HG02571 (cell line): ENCODE measurements around the gene CLSTN2.

Source experiments
- ATAC-seq: cut with Tn5 transposase; IDR thresholded peaks from one replicate; pipeline ENCODE4 v1.9.1; 2021; ENCODE audit warnings: mild to moderate bottlenecking, moderate library complexity; ENCODE audit not compliant: unreplicated experiment

Gene CLSTN2

DNA sequence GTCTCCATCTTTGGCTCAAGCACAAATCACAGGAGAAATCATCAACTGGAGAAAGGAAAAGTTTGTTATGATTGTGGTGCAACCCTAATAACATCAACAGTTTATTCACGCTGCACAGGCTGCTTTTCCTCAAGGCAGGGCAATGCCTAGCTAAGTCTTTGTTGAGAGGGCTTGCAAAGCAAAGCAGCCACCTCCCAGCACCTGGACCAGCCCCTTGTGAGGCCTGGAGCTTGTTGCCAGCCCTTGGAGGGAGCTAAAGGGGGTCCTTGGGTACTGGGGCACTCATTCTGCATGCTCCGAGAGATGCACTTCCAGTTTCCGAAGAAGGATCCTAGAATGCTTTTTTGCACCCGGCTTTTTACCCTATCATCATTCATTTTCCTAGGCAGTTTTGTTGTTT, 288.2 kb downstream of the CLSTN2 start:
- ATAC-seq = no peak

DNA sequence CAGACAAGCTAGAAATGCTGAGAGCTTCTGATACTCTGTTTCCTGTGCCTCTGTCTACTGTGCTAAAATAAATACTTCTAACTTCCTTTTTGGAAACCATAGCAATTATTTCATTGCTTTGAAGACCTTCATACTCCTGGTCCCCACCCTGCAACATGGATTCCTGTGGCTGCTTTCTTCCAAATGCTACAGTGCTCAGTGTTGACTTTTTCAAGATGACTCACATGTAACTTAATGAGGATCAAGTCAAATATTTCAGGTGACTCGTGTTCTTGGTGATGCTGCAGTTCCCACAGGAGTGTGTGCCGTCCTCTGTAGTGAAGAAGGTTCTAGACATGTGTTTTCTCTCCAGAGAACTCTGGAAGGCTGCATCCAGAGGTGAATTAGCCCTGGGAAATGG, 288.6 kb downstream of the CLSTN2 start:
- ATAC-seq = no peak

DNA sequence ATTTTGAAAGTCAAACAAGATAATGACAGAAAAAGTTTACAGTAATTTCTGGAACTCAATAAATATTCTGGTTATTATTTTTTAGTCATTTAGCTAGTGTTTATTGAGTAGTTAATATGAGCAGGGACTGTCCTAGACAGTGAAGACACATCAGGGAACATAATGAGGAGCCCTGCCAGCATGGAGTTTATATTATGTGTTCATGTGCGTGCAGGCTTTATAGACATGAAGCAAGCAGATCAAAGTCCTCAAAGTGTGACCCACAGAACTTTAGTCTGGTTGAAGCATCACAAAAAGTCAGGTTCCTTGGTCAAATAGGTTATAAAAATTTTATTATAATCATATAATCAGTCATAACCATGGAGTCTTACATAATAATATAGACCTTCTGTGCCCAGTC, 289.3 kb downstream of the CLSTN2 start:
- no peak for ATAC-seq

DNA sequence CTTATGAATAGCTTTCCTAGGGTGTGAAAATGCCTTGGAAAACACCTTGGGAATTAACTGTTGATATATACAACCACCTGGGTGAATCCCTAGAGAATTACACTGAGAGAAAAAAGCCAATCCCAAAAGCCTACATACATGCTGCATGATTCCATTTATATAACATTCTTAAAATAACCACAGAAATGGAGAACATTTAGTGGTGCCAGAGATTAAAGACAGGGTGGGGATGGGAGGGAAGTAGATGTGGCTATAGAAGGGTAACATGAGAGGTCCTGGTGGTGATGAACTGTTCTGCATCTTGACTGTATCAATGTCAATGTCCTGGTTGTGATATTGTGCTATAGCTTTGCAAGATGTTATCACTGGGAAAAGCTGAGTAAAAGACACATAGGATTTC, 291.0 kb downstream of the CLSTN2 start:
- ATAC-seq = no peak

DNA sequence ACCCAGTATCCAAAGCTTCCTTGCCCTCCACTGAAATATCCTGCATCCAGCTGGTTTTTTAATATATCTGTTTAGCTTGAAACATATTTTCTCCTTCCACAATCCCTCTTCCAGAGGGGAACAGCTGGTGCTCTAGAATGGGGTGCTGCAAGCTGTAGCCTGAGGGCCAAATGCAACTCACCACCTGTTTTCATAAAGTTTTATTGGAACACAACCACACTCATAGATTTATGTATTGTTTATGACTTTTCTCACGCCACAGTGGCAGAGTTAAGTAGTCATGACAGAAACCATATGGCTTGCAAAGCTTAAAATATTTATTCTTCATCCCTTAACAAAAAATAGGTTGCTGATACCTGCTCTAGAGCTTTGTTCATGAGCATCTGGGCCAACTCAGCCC, 298.7 kb downstream of the CLSTN2 start:
- no peak for ATAC-seq

DNA sequence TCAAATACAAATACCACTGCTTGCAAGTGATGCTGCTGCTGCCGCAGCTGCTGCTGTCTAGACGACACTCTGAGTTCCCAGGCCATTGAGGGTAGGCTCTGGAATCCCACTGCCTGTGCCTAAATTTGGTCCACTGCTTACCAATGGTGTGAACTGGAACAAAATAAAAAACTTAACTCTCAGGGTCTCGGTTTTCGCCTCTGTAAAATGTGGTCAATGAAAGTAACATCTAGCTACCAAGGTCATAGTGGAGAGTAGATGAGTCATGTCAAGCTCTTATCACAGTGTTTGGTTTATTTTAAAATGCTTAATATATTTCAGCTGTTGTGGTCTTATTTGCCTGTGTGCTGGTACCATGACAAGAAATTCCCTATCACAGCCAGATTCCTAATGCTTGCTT, 299.3 kb downstream of the CLSTN2 start:
- no peak for ATAC-seq

DNA sequence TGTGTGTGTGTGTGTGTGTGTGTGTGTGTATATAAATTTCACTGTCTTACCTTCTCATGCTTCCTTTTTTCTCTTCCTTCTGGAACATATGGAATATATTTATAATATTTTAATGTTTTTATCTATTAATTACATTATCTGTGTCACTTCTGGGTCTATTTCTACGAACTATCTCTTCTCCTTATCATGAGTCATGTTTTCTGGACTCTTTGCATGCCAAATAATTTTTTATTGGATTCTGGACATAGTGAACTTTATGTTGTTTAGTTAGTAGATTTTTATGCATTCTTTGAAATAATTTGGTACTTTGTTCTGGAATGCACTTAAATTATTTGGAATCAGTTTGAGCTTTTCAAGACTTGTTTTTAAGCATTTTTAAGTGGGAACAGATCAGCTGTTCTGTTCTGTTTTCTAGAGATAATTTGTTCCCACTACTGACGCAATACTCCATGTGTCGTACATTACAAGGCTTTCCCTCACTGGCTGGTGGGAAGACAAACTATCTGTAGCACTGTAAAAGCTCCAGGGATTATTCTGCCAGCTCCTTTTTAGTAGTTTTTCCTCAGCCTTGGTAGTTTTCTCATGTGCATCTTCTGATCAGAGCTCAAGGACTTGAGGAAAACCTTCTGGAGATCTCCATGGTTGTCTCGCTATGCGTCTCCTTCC, 302.0 kb downstream of the CLSTN2 start:
- no peak for ATAC-seq

DNA sequence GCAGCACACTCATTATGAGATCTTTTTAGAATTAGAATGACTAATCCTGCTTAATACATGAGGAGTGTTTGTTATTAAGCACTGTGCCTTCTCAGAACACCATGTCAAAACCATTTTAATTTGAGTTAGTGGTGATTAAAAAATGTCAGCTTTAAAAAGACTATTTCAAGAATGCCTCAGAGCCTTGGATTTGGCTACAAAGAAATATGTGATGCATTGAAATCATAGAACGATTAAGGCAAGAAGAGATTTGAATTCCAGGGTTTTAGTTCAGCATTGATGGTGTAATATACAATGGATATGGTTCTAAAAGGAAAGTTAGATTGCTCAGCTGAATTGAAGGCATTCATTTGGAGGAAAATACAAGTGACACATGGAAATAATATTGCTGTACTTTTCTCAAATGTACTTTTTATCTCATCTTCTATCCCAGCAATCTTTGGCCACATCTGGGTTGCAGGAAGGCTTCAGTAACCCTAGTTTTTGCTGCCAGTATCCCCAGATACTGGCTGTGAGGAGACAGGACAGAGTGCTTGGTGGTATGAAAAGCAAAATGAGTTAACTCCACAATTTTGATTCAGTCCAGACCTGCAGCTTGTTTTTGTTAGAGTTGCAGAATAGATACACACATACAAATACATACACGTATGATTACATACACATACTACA, 303.8 kb downstream of the CLSTN2 start:
- ATAC-seq = no peak

DNA sequence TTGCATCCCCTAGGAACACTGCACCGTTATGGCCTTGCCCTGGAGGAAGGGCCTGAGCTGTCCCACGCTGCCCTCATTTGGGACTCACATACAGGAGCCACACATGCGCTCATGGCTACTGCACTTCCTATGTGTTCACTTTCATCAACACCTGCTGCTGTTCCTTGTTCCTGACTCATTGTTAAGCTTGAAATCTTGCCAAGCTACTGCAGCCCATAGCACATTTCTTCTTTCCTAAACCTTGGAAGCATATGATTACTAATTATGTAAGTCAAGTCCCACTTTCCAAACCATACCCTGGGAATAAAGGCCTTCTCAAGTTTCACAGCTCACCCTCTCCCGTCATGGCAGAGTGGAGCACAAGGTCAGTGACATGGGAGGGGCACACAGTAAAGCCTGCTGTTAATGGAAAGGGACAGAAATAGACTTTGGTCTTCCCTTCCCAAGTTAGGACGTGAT, 307.9 kb downstream of the CLSTN2 start:
- no peak for ATAC-seq

DNA sequence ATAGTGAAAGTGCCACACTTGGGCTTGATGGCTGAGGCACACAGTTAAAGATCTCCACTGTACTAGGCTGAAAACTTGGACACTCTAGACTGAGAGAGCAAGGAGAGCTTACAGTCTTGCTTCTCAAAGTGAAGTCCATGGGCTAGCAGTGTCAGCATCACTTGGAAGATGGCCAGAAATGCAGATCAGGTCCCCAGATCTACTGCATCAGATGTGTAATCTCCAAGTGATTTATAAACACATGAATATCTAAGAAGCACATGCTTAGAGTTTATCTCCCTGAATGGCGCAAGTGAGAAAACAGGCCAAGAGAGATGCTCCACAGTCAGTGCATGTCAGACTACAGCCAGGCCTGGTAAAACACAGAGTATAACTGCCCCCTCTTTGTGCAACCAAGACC, 308.6 kb downstream of the CLSTN2 start:
- ATAC-seq = no peak

DNA sequence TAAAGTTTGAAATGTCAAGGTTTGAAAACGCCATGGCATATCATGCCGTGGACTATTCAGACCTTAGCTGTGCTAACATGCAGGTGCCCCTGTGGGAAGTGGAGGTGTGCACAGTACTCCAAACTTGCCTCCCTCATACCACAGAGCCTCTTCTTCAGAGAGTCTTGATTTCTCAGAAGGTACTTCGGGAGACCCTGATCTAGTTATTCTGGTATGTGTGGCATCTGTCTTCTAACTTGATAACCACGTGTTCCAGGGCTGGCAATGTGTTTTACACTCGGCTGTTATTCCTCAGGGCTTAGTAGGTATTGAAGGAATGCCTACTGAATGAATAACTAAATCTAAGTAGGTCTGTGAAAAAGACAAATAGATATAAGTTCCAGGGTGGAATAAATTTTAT, 309.9 kb downstream of the CLSTN2 start:
- ATAC-seq = no peak

DNA sequence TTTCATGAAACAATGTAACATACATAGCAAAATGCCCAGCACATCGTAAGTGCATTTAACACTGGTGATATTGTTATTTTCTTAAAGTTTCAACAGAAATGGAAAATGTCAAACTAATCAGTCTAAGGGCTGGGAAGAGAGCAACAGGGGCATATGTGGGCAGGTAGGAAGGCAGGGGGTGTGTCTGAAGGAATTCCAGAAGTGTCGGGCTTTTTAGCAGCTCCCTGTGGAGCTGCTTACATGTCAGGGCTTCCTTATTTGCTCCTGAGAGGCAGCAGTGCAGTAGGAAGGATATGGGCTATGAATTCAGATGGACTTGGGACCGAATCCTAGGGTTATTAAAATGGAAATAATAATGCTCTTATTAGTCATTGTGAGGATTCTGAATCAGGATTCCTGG, 311.6 kb downstream of the CLSTN2 start:
- ATAC-seq = no peak

DNA sequence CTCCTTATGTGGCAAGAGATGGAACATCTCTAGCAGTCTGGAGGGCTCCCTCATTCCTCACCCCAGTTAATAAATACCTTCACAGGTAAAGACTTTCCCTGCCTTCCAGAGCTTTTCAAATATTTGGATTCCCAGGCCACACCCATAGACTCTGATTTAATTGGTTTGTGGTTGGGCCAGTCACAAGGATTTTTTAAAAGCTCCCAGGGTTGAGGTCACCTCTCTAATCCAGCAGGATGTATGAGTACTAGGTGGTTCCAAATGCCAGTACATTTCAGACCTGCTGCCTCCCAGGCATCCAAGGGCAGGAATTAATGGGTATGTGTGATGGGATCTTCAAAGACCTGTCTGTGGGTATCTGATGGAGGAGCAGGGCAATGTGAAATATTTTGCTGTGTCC, 312.8 kb downstream of the CLSTN2 start:
- ATAC-seq = no peak

DNA sequence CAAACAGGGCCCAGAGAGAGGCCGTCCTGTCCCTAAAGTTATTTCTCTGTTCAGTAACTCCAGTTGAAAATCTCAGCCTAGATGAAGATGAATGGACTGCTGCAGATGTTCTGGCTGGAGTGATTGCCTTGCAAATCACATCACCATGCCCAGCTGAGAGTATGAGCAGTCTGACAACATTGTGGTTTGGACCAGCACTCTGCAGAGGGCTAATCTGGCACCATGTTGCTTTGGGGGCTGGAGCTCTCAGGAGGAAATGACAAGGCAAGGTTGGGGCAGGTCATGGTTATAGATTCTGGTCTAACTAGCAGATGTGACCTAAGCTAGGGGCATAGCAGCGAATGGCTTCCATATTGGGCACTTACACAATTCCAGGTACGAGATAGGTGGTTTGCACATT, 314.2 kb downstream of the CLSTN2 start:
- ATAC-seq = no peak

DNA sequence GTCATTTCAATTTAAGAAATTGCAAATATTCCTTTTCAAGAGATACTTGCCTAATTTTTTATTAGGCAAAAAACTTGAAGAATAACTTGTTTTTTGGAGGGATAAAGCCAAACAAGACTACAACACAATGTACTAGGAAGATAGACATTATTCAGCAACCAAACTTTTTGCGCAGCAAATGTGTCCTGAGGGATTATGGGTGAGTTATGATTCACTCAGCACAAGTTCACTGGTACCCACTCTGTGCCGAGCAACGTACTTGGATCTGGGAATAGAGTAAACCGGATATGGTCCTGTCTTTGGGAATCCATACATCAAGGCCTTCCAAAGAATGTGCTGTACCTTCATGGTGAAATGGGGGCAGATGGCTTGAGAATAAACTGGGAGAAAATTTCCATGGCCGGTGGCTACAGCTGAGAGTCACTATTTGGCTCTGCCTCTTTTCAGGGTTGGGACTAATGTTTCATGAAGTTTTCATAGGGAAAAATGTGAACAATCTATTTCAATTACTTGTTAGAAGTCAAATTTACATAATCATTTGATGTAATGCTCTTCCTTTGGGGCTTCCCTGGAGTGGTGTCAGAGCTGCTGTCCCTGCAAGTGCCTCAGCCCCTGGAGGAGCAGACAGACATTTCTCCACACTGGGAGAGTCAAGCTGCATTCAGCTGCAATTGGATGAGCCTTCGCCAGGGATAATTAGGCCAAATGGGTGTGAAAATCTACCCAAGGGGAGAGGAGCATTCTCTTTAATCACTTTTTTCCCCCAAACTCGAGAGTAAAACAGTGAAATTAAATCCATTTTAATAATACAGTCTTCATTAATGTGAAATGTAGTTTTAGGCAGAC, 315.2 kb downstream of the CLSTN2 start:
- no peak for ATAC-seq

DNA sequence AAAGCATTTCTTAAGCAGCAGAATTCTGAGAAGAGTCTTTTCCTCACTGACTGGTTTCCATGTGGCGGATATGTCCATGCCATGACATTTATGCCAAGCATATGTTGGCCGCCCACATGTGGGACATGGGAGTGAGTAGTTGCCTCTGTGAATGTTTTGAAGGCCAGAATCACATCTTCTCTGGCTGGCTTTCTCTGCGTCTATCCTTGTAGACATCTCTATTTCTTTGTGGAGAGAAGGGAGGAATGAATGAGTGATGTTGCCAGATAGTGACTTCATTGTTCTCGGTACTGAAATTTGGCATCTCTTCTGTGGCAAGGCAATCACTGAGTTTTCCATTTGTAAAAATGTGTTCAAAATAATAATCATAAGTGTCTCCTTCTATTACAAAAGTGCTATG, 316.0 kb downstream of the CLSTN2 start:
- ATAC-seq = no peak

DNA sequence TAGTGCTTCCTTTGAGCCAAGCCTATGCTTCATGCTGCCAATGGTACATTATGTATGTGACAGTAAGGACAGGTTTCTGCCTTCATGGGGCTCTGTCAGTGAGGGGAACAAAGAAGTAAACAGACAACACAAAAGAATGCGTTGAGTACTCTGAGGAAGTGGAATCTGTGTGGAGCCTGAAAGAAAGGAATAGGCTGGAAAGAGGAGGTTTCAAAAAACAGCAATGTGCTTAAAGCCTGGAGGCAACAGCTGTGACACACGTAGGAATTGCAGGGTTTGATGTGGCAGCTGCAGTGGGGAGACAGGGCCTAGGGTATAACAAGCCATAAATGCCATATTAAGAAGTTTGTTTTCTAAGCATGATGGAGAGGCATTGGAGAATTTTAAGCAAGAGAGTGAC, 316.7 kb downstream of the CLSTN2 start:
- ATAC-seq = no peak

DNA sequence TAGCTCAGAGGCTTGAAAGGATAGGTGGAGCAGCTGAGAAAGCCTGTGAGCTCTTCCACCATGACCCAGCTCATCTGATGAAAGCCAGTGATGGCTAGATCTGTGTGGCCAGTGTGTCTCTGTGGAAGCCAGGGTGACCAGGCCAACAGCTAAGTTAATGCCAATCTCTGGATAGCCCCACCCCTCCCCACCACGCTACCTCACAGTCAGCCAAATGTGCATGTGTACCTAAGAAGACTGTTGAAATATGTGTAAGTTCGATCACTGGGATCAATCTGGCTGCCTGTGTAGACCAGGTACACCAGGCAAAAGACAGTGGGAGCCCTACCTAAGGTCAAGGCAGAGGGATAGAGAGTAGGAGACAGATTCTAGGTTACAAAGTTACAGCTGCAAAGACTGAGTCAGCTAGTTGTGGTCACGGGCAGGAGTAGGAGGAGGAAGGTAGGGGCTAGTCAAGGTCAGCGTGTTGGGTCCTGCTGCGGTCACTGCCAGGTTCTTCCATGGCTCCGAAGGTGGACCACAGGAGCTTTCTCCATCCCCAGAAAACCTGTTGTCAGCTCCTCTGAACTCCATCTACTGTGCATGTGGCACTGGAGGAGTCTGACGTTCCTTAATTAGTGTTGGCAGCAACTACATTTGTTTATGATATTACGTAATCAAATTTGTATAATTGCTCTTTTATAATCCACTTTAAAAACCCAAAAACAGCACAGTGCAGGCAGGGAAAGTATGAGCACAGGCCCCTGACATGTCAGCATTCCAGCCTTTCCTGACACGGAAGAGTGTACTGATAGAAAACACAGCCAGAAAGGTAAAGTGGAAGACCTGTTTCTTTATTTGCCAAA, 318.0 kb downstream of the CLSTN2 start:
- ATAC-seq = no peak

DNA sequence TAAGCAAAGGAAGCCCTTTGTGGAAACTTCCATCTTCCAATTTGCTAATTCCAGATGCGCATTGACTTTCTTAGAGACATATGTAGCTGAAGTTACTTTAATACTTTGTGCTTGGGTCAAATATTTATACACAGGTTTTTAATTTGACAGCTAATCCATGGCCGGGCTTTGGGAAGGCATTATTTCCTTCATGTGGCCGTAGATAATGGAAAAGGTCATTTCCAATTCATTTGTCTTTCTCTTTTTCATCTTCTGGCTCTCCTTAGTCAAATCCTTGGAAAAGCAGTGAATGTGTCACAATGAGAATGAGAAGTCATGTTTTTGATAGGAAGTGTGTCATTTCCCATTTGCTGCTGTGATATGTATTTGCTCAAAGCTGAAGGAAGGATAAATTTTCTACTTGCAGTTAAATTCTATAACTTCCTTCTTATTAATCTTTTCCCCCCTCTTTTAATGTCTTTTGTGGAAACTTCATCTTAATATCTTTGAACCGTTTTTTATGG, 323.3 kb downstream of the CLSTN2 start:
- no peak for ATAC-seq

DNA sequence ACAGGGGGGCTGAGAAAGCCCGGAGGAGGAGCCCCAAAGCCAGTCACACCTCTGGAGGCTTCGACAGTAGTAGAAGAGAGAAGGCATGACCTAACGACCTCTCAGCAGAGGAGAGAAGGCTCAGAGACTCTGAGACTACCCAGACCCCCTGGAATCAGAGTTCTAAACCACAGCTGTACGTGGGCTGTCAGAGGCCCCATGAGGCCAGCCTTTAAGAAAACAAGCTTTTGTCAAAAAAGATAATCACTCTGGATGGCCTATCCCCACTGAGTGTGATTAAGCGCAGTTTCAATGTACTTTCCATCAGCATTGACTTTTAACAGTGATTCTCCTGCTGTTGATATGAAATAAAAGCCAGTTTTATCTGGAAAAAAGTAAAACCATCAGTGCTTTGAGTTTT, 330.3 kb downstream of the CLSTN2 start:
- ATAC-seq = no peak

DNA sequence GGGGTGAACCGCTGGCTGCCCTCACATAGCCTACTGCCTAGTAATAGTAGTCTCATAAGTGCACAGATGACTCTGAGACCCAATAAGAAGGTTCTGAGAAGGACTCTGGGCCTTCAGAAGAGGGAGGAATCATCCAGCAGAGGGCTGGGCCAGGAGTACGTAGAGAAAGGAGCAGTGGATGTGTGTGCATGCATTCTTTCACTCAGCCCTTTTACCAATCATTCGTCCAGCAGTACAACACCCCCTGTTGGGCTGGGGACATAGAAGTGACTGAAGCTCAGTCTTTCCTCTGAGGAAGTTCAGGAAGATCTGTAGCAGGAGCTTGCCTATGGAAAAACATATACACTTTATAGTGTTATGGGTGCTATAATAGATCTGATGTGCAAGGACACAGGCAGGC, 333.1 kb downstream of the CLSTN2 start:
- ATAC-seq = no peak
